B cell (primary cell): ENCODE data around the gene LRRC32. TPM values are rescaled to one million over a fixed set of nuclear protein-coding genes. Genes with fewer than 3 reads are reported as not detected.

Experiments
- ATAC-seq: fragments of 200-7000 bp; cut with Tn5 transposase; one replicate; pipeline ENCODE4 v1.10.0; 2021; ENCODE audit warnings: low read depth, mild to moderate bottlenecking, moderate number of reproducible peaks, moderate library complexity
- CTCF ChIA-PET: fragments of 350-600 bp; sonication (Branson Sonifier 250); formaldehyde crosslinking; loops from one replicate; lab custom pipeline; 2021; ENCODE audit warnings: antibody characterized with exemption, inconsistent platforms; lab: Charles Lee
- POLR2A ChIA-PET: fragments of 350-600 bp; sonication (Branson Sonifier 250); formaldehyde crosslinking; loops from one replicate; lab custom pipeline; 2021; ENCODE audit warnings: antibody characterized with exemption; lab: Charles Lee
- DNase-seq: peaks from one replicate; pipeline ENCODE4 v3.0.0; 2013
- H2AFZ ChIP-seq: 2 replicates; pipeline ENCODE4 v1.6.1; 2012; ENCODE audit warnings: mild to moderate bottlenecking, low read depth, low read length; ENCODE audit not compliant: insufficient read depth, poor library complexity, severe bottlenecking
- H3K27ac ChIP-seq, 2 donors: 1 replicate in 1 of 2; 2 replicates in 1 of 2; pipeline ENCODE4 v1.5.1; 2012 to 2013; ENCODE audit warnings: low read length in 2 of 2, mild to moderate bottlenecking in 2 of 2, moderate library complexity in 1 of 2
- H3K27me3 ChIP-seq, 4 experiments: fragments of 200-600 bp in 1 of 4; sonication (generic) in 1 of 4; replicated peaks in 1 of 4; 1 replicate in 2 of 4; 2 replicates in 2 of 4; pipeline versions ENCODE4 v1.6.1 to v1.7.0; 2013 to 2016; ENCODE audit warnings: low read length in 3 of 4, mild to moderate bottlenecking in 2 of 4, mixed read lengths in 1 of 4, moderate library complexity in 1 of 4; ENCODE audit not compliant: insufficient read depth in 4 of 4, control insufficient read depth in 3 of 4; ENCODE audit errors: control extremely low read depth in 1 of 4
- H3K36me3 ChIP-seq, 2 experiments: replicated peaks in 1 of 2; 1 replicate in 1 of 2; 2 replicates in 1 of 2; pipeline versions ENCODE4 v1.6.1 to v1.7.1; 2013; ENCODE audit warnings: low read length in 1 of 2; ENCODE audit not compliant: insufficient read depth in 2 of 2, control insufficient read depth in 1 of 2; ENCODE audit errors: control extremely low read depth in 1 of 2, extremely low read depth in 1 of 2
- H3K4me1 ChIP-seq, 2 donors: fragments of 200-600 bp in 1 of 2; sonication (generic) in 1 of 2; 1 replicate in 1 of 2; 2 replicates in 1 of 2; pipeline versions ENCODE4 v1.5.1 to v1.6.1; 2013 to 2017; ENCODE audit warnings: low read length in 2 of 2; ENCODE audit not compliant: control insufficient read depth in 2 of 2, insufficient read depth in 2 of 2
- H3K4me2 ChIP-seq: replicated peaks from 2 replicates; pipeline ENCODE3; 2012; ENCODE audit warnings: mild to moderate bottlenecking, low read depth, low read length; ENCODE audit not compliant: poor library complexity, severe bottlenecking
- H3K4me3 ChIP-seq, 5 experiments: fragments of 200-600 bp in 1 of 5; sonication (generic) in 1 of 5; 1 replicate in 3 of 5; 2 replicates in 2 of 5; pipeline versions ENCODE4 v1.5.1 to v1.7.0; 2011 to 2016; ENCODE audit warnings: low read length in 4 of 5, mild to moderate bottlenecking in 4 of 5, low read depth in 2 of 5, control low read depth in 1 of 5, moderate library complexity in 1 of 5; ENCODE audit not compliant: insufficient read depth in 1 of 5; ENCODE audit errors: control extremely low read depth in 1 of 5, extremely low read depth in 1 of 5
- H3K79me2 ChIP-seq: fragments of 200-600 bp; sonication (generic); one replicate; pipeline ENCODE4 v1.6.0; 2016; ENCODE audit warnings: low read length; ENCODE audit not compliant: control insufficient read depth, insufficient read depth
- H3K9ac ChIP-seq: fragments of 200-600 bp; sonication (generic); 2 replicates; pipeline ENCODE4 v1.6.1; 2017; ENCODE audit warnings: mild to moderate bottlenecking, low read length, moderate library complexity
- H3K9me3 ChIP-seq, 3 donors: one replicate each; pipeline versions ENCODE4 v1.6.1 to v1.7.1; 2013; ENCODE audit warnings: low read length in 2 of 3; ENCODE audit not compliant: control insufficient read depth in 2 of 3, insufficient read depth in 1 of 3; ENCODE audit errors: control extremely low read depth in 1 of 3
- H4K20me1 ChIP-seq: 2 replicates; pipeline ENCODE4 v1.6.0; 2012; ENCODE audit warnings: mild to moderate bottlenecking, low read length; ENCODE audit not compliant: insufficient read depth, control insufficient read depth, poor library complexity, severe bottlenecking
- H3K27ac Mint-ChIP-seq: one replicate; pipeline ENCODE4 v1.8.0; 2021; ENCODE audit warnings: mixed read lengths
- H3K27me3 Mint-ChIP-seq: one replicate; pipeline ENCODE4 v1.8.0; 2021; ENCODE audit warnings: mixed read lengths
- H3K4me1 Mint-ChIP-seq: one replicate; pipeline ENCODE4 v1.8.0; 2021; ENCODE audit warnings: mixed read lengths
- H3K4me3 Mint-ChIP-seq: one replicate; pipeline ENCODE4 v1.8.0; 2021; ENCODE audit warnings: mixed read lengths
- H3K9me3 Mint-ChIP-seq: one replicate; pipeline ENCODE4 v1.8.0; 2022; ENCODE audit warnings: mixed read lengths; ENCODE audit not compliant: insufficient read depth
- CTCF ChIP-seq: fragments of 200-600 bp; IDR thresholded peaks from one replicate; pipeline ENCODE4 v1.8.0; 2022; ENCODE audit warnings: antibody characterized with exemption, mild to moderate bottlenecking
- WGBS: methylation state at CpG from one replicate; pipeline ENCODE4 v1.1.5; 2013; ENCODE audit warnings: missing lambda C conversion rate; ENCODE audit not compliant: insufficient coverage; 5-methylcytosine and 5-hydroxymethylcytosine counted together
- intact Hi-C: fragments of 100-400 bp; cut with micrococcal nuclease; formaldehyde crosslinking; loops from one replicate; pipeline ENCODE4 v1.10.0; 2022
- polyA plus RNA-seq: library from polyadenylated mRNA; depleted of rRNA; stranded (reverse); fragments of >200 nt; gene quantifications from 2 replicates; pipeline ENCODE4 v1.2.3, GENCODE V29; 2012
- total RNA-seq, 2 donors: library from RNA; stranded (reverse); fragments of 120-200 nt in 1 of 2; gene quantifications; 1 replicate in 1 of 2; 2 replicates in 1 of 2; pipeline versions ENCODE4 v1.2.3 to v1.2.4, GENCODE V29; 2013 to 2022

Gene LRRC32
- total and polyA plus RNA-seq, 2 donors (not counting 1 experiment from before 2014, with no cell fraction given) = 0.60 to 1.4 TPM

- Mint-ChIP-seq H3K4me1 (peaks cover 84% of the 10 kb centered on the region), H3K27me3 (peaks cover 34% of the 10 kb centered on the region)
- peak; percentile 42 for DNase-seq
Measured at GRCh38 chr11:76671626-76672309, 1.2 kb upstream of the LRRC32 start.

More at GRCh38 chr11:76671626-76672309, 1.2 kb upstream of the LRRC32 start:
- no peaks in the 10 kb centered on the region for H3K79me2 ChIP-seq
- peak overlapping the region; percentile 43 for H3K4me3 Mint-ChIP-seq
- peak overlapping the region; percentile 61 for H3K27ac Mint-ChIP-seq
- WGBS = 88% methylated on average over 3 of the region's 5 CpGs
- ATAC-seq = no peak
- no peak for TF ChIP-seq CTCF
- ChIA-PET CTCF (interaction anchor here (1.0 to 14.3 kb wide), 8 partner anchors 14 to 290 kb away, joined by 3 to 224 read pairs (median 4); no protein-coding TSS in a partner anchor), POLR2A (interaction anchor here (0.6 to 3.3 kb wide), 5 partner anchors 35 to 60 kb away, joined by 3 to 21 read pairs (median 11); no protein-coding TSS in a partner anchor)
- no peaks in the 10 kb centered on the region for H3K36me3 ChIP-seq
- peaks cover 0 to 4% (median 0%) of the 10 kb centered on the region in 3 donors for H3K9me3 ChIP-seq
- peak overlapping the region; percentile 24 to 49 for H3K27ac ChIP-seq
- intact Hi-C loops = loop anchor here (1.0 to 5.0 kb wide), 5 partner anchors 14 to 464 kb away; partner anchors contain the start of gene WNT11
- H3K27me3 ChIP-seq = peaks cover 0 to 62% (median 25%) of the 10 kb centered on the region in 4 experiments
- peaks cover 82 to 83% of the 10 kb centered on the region in 2 donors for H3K4me1 ChIP-seq
- peaks cover 20% of the 10 kb centered on the region for H4K20me1 ChIP-seq
- no peak overlapping the region for H2AFZ ChIP-seq
- H3K4me2 ChIP-seq = peak overlapping the region; percentile 90
- peak overlapping the region; percentile 55 for H3K9ac ChIP-seq
- peak overlapping the region in 4 of 5 experiments; percentile 30 to 47 (median 37) for H3K4me3 ChIP-seq
- H3K9me3 Mint-ChIP-seq = no peaks in the 10 kb centered on the region
